PC-3 (cell line): ENCODE data around the gene LINGO3. TPM values are rescaled to one million over a fixed set of nuclear protein-coding genes. Genes with fewer than 3 reads are reported as not detected.

Experiments used
- ATAC-seq: fragments of 200-7000 bp; cut with Tn5 transposase; 2 replicates; pipeline ENCODE4 v1.9.1; 2020; ENCODE audit warnings: mild to moderate bottlenecking, moderate library complexity
- BruUV-seq: library from RNA; stranded (reverse); fragments of 400-500 nt; replicated peaks from 2 replicates; lab custom pipeline; 2021; lab: Mats Ljungman, UMichigan
- CTCF ChIA-PET: fragments of 300-600 bp; sonication (Branson Sonifier 250); formaldehyde crosslinking; loops from one replicate; lab custom pipeline; 2022; ENCODE audit warnings: antibody characterized with exemption; lab: Charles Lee
- POLR2A ChIA-PET: fragments of 300-600 bp; sonication (Branson Sonifier 250); formaldehyde crosslinking; loops from one replicate; lab custom pipeline; 2022; ENCODE audit warnings: antibody characterized with exemption; ENCODE audit not compliant: unreplicated experiment; lab: Charles Lee
- DNase-seq: peaks from one replicate; pipeline ENCODE4 v3.0.0-alpha.2; 2015
- H2AFZ ChIP-seq: fragments of 300-600 bp; sonication (generic); 2 replicates; pipeline ENCODE4 v1.6.0; 2016; ENCODE audit warnings: antibody characterized with exemption, low read length
- H3F3A ChIP-seq: fragments of 300-600 bp; sonication (generic); one replicate; pipeline ENCODE4 v1.6.0; 2017; ENCODE audit warnings: antibody characterized with exemption, low read length, control low read depth, mild to moderate bottlenecking; ENCODE audit not compliant: unreplicated experiment
- H3K27ac ChIP-seq: fragments of 300-600 bp; sonication (generic); 2 replicates; pipeline ENCODE4 v1.5.1; 2016; ENCODE audit warnings: mild to moderate bottlenecking, low read length
- H3K27me3 ChIP-seq: fragments of 300-600 bp; sonication (generic); 2 replicates; pipeline ENCODE4 v1.6.1; 2016; ENCODE audit warnings: low read length, mixed read lengths
- H3K36me3 ChIP-seq: fragments of 300-600 bp; sonication (generic); 2 replicates; pipeline ENCODE4 v1.6.1; 2016; ENCODE audit warnings: low read depth, mixed run types, low read length, mixed read lengths
- H3K4me1 ChIP-seq: fragments of 300-600 bp; sonication (generic); 2 replicates; pipeline ENCODE4 v1.5.1; 2016; ENCODE audit warnings: low read length; ENCODE audit not compliant: insufficient read depth
- H3K4me2 ChIP-seq: fragments of 300-600 bp; sonication (generic); 2 replicates; pipeline ENCODE4 v1.6.0; 2016; ENCODE audit warnings: low read length
- H3K4me3 ChIP-seq: fragments of 300-600 bp; sonication (generic); 2 replicates; pipeline ENCODE4 v1.5.1; 2016; ENCODE audit warnings: mild to moderate bottlenecking, low read length, mixed read lengths
- H3K79me2 ChIP-seq: fragments of 300-600 bp; sonication (generic); 2 replicates; pipeline ENCODE4 v1.6.1; 2017; ENCODE audit warnings: low read length, mixed read lengths
- H3K9ac ChIP-seq: fragments of 300-600 bp; sonication (generic); 2 replicates; pipeline ENCODE4 v1.6.0; 2016; ENCODE audit warnings: mild to moderate bottlenecking, low read length
- H3K9me2 ChIP-seq: fragments of 300-600 bp; sonication (generic); replicated peaks from 2 replicates; pipeline ENCODE4 v1.6.1; 2016; ENCODE audit warnings: mixed run types, low read length, mixed read lengths
- H3K9me3 ChIP-seq: fragments of 300-600 bp; sonication (generic); 2 replicates; pipeline ENCODE4 v1.6.1; 2016; ENCODE audit warnings: low read length, mixed read lengths
- H4K20me1 ChIP-seq: fragments of 300-600 bp; sonication (generic); 2 replicates; pipeline ENCODE4 v1.6.1; 2016; ENCODE audit warnings: low read length, mixed read lengths
- CTCF ChIP-seq: fragments of 300-600 bp; sonication (generic); conservative IDR thresholded peaks from 2 replicates; pipeline ENCODE4 v1.5.1; 2017; ENCODE audit warnings: antibody characterized with exemption, low read depth, mild to moderate bottlenecking, low read length
- EZH2 ChIP-seq: fragments of 300-600 bp; sonication (generic); IDR thresholded peaks from one replicate; pipeline ENCODE4 v1.6.1; 2017; ENCODE audit warnings: antibody characterized with exemption, mild to moderate bottlenecking, low read length; ENCODE audit not compliant: unreplicated experiment
- EZH2phosphoT487 ChIP-seq: fragments of 300-600 bp; sonication (generic); IDR thresholded peaks from 2 replicates; pipeline ENCODE4 v1.6.1; 2018; ENCODE audit warnings: mild to moderate bottlenecking, antibody characterized with exemption, low read length, borderline replicate concordance
- intact Hi-C: fragments of 100-400 bp; cut with micrococcal nuclease; formaldehyde crosslinking; loops from 2 replicates; pipeline ENCODE4 v1.9.0; 2023
- total RNA-seq: library from RNA; depleted of rRNA; stranded (reverse); fragments of >200 nt; gene quantifications from 2 replicates; pipeline ENCODE4 v1.2.3, GENCODE V29; 2014

The LINGO3 gene
- total RNA-seq, 1 experiment from 2014 or later, result not detected

- Histone ChIP-seq H3K4me1 (no peaks in the 10 kb centered on the region), H2AFZ (no peak overlapping the region), H3K9ac (no peak overlapping the region), H3K4me2 (no peak overlapping the region), H3K4me3 (no peak overlapping the region), H4K20me1 (no peaks in the 10 kb centered on the region), H3K9me3 (no peaks in the 10 kb centered on the region), H3K27ac (no peak overlapping the region), H3F3A (no peaks in the 10 kb centered on the region), H3K36me3 (no peaks in the 10 kb centered on the region), H3K27me3 (no peaks in the 10 kb centered on the region), H3K79me2 (no peaks in the 10 kb centered on the region), H3K9me2 (no peaks in the 10 kb centered on the region)
- CTCF ChIA-PET, result no interaction called here
- BruUV-seq, result no TSS peak
- TF ChIP-seq EZH2phosphoT487 (no peak), EZH2 (no peak), CTCF (no peak)
- POLR2A ChIA-PET, result interaction anchor here (0.6 kb wide), 1 partner anchor 146 kb away, joined by 10 read pairs; no protein-coding TSS in a partner anchor
- ATAC-seq (peak; percentile 58), DNase-seq (peak; percentile 43)
- intact Hi-C loops, result loop anchor here (10.0 kb wide), 1 partner anchor 75 kb away; the partner anchor contains the start of genes PLEKHJ1 and SF3A2
These were observed 1.9 kb upstream of the LINGO3 start for GRCh38 chr19:2309734-2310362.

DNA sequence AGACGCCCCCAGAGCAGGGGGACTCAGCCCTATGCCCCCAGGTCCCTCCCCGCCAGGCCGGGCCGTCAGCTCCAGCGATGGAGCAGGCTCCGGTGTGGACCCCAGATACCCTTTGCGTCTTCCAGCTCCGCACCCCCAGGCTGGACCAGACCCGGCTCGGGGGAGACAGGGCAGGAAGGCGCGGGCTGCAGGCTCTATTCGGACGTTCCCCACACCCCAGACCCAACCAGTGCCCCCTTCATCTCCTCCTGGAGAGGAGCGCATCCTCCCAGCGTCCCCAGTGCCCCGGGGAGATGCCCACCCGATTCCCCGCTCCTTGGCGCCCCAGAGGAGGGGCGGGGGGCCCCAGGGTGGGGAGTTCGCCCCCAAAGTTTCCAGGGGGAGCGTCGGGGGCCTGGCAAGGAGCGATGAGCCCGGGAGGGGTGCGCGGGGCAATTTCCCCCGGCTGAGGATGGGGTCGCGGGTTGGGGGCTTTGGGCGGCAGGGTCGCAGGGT lies 389 bp downstream of the LINGO3 start:
- Histone ChIP-seq H3K27ac (no peak overlapping the region), H2AFZ (no peak overlapping the region), H3K9me2 (no peaks in the 10 kb centered on the region), H3K9ac (no peak overlapping the region), H3K9me3 (no peaks in the 10 kb centered on the region), H3K36me3 (no peaks in the 10 kb centered on the region), H3K4me3 (no peak overlapping the region), H3K79me2 (no peaks in the 10 kb centered on the region), H3K4me2 (no peak overlapping the region), H4K20me1 (no peaks in the 10 kb centered on the region), H3K27me3 (no peaks in the 10 kb centered on the region), H3K4me1 (no peaks in the 10 kb centered on the region), H3F3A (no peaks in the 10 kb centered on the region)
- DNase-seq, result no peak
- intact Hi-C loops, result no loop called here
- ATAC-seq, result no peak
- POLR2A ChIA-PET, result no interaction called here
- no TSS peak for BruUV-seq
- no peak for TF ChIP-seq EZH2
- no peak for TF ChIP-seq EZH2phosphoT487
- TF ChIP-seq CTCF, result no peak
- CTCF ChIA-PET, result no interaction called here

DNA sequence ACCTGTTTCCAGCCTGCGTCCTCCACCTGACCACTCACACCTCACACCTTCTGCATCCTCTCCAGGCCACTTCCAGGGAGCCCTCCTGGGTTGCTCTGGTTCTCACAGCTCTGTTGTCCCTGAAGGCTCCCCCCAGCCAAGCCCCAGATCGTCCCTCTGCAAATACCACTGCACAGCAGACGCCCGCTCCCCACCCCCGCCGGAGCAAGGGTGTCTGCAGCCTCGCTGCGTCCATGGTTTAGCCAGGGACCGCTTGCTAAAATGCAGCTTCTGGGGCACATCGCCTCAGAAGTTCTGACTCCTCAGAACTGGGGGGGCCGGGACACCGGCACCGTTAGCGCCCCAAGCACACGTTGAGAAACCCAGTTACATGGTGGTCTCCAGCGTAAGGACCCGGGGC lies 983 bp downstream of the LINGO3 start:
- ChIA-PET POLR2A (no interaction called here), CTCF (no interaction called here)
- H3K27ac ChIP-seq, result no peak overlapping the region
- H3F3A ChIP-seq, result no peaks in the 10 kb centered on the region
- H3K79me2 ChIP-seq, result no peaks in the 10 kb centered on the region
- intact Hi-C loops, result no loop called here
- no TSS peak for BruUV-seq
- no peak for TF ChIP-seq CTCF
- TF ChIP-seq EZH2, result no peak
- no peak for TF ChIP-seq EZH2phosphoT487
- no peaks in the 10 kb centered on the region for H3K4me1 ChIP-seq
- no peaks in the 10 kb centered on the region for H3K27me3 ChIP-seq
- ATAC-seq (no peak), DNase-seq (no peak)
- no peak overlapping the region for H3K4me2 ChIP-seq
- no peaks in the 10 kb centered on the region for H3K9me2 ChIP-seq
- H3K9me3 ChIP-seq, result no peaks in the 10 kb centered on the region
- no peak overlapping the region for H3K9ac ChIP-seq
- H4K20me1 ChIP-seq, result no peaks in the 10 kb centered on the region
- H3K4me3 ChIP-seq, result no peak overlapping the region
- H2AFZ ChIP-seq, result no peak overlapping the region
- no peaks in the 10 kb centered on the region for H3K36me3 ChIP-seq
